UCSD-AML1 (cell line): ENCODE results near the gene MAP7D3.
"Not testable (repeated sequence)": the region's sequence is repeated elsewhere in the genome, so short reads cannot be mapped to it uniquely, and the experiment has no call there.

Experiments
- DNase-seq: peaks from one replicate; lab custom pipeline; 2025; ENCODE audit not compliant: unreplicated experiment; lab: John Stamatoyannopoulos, UW

The MAP7D3 gene

GRCh38 chrX:136183917-136184316 is 67.3 kb downstream of the MAP7D3 start:
- DNase-seq = no peak

- DNase-seq = no peak
These were observed 68.0 kb downstream of the MAP7D3 start for GRCh38 chrX:136183172-136183571.

GRCh38 chrX:136182414-136182813 is 68.8 kb downstream of the MAP7D3 start:
- DNase-seq = no peak

GRCh38 chrX:136179133-136179532 is 72.1 kb downstream of the MAP7D3 start:
- no peak for DNase-seq

- no peak for DNase-seq
These were observed 74.8 kb downstream of the MAP7D3 start for GRCh38 chrX:136176399-136176825.

- no peak for DNase-seq
These were observed 79.8 kb downstream of the MAP7D3 start for GRCh38 chrX:136171420-136171819.

GRCh38 chrX:136170139-136170800 is 80.9 kb downstream of the MAP7D3 start:
- DNase-seq = no peak

GRCh38 chrX:136168929-136169735 is 82.1 kb downstream of the MAP7D3 start:
- DNase-seq = no peak

GRCh38 chrX:136167989-136168388 is 83.2 kb downstream of the MAP7D3 start:
- DNase-seq = not testable (repeated sequence)

GRCh38 chrX:136166221-136166855 is 84.9 kb downstream of the MAP7D3 start:
- DNase-seq = no peak

- DNase-seq = no peak
These were observed 85.8 kb downstream of the MAP7D3 start for GRCh38 chrX:136165406-136165805.

GRCh38 chrX:136163689-136164088 is 87.5 kb downstream of the MAP7D3 start:
- no peak for DNase-seq
